Hematopoietic multipotent progenitor cell treated with erythropoietin and hydrocortisone succinate and interleukin-3 and kit ligand, for 17 days (in vitro differentiated cells): ENCODE results near the gene FSIP1.

ENCODE experiments used
- DNase-seq: peaks from one replicate; pipeline ENCODE4 v3.0.0-alpha.2; 2015; ENCODE audit warnings: low spot score

The FSIP1 gene

GRCh38 chr15:39792025-39792843 is 9.6 kb upstream of the FSIP1 start:
- DNase-seq = no peak

- no peak for DNase-seq
These were observed 7.1 kb upstream of the FSIP1 start for GRCh38 chr15:39789736-39790135.

GRCh38 chr15:39788800-39789565 is 6.3 kb upstream of the FSIP1 start:
- DNase-seq = no peak

GRCh38 chr15:39788108-39788507 is 5.5 kb upstream of the FSIP1 start:
- no peak for DNase-seq

- no peak for DNase-seq
These were observed 4.8 kb upstream of the FSIP1 start for GRCh38 chr15:39787479-39787878.

- peak; percentile 60 for DNase-seq
These were observed 3.9 kb upstream of the FSIP1 start for GRCh38 chr15:39786447-39787056.

DNA sequence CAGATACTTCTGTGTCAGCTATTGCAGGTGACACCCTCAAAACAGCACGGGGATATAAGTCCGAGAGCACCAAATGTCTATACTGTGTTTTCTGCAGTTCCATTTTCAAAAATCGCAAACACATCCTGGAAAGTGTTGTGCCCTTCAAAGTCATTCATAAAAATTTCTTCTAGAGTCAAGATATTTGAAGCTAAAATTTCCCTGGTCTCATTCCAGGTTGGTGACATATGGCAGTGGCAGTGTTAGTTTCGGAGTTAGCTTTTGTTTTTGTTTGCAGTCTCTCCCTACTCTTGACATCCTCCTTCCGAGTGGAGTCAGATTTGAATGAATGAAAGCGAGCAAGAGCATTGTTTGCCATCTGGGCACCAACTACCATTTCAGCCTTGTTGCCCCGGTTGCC is 3.2 kb upstream of the FSIP1 start:
- DNase-seq = no peak

DNA sequence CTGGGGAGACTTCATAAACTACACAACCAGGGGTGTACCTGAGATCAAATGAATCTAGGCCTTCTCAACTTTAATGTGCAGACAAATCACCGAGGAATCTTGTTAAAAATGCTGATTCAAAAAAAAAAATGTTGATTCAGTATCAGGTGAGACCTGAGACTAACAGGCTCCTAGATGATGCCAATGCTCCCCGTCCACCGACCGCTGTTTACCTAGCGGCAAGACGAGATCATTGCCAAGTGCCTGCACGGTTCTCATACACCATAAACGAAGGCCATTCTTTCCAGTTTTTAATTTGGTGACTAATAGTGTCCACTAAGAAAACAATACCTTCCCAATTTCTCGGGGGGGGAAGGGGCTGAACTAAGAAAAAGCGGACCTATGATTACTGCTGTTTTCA is 2.5 kb upstream of the FSIP1 start:
- no peak for DNase-seq

DNA sequence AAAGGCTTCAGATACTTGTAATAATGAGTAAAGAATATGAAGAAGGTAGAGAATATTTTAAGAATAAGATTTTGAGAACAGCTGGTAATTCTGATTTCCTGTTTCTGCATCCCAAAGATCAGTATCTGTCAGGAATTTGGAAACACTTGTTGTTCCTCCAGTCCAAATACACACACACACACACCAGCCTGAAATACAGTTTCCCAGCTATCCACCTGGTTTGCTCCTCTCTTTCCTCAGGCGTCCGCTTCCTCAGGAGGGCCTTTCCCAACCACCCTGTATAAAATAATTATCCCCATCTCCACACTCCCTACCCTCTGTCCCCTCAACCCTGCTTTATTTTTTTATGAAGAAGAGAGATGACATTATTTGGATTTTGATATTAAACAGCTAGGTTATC is 2.0 kb upstream of the FSIP1 start:
- no peak for DNase-seq

DNA sequence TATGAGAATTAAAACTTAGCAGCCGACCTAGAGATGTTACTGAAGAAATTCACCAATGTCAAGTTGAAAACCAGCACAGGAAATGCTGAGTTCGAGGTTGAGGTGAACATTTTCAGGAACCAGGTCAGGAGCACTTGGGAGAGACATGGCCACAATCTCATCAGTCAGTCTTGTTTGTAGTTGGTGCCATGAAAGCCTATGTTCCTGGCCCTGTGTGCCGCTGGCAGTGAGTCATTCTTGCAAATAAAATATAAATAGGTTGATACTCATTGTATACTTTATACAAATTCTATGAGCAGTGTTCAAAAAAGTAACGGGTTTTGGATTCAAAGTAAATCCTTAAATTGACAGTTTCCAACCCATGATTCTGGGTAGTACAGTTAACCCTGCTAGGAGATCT is 1.5 kb upstream of the FSIP1 start:
- DNase-seq = no peak

DNA sequence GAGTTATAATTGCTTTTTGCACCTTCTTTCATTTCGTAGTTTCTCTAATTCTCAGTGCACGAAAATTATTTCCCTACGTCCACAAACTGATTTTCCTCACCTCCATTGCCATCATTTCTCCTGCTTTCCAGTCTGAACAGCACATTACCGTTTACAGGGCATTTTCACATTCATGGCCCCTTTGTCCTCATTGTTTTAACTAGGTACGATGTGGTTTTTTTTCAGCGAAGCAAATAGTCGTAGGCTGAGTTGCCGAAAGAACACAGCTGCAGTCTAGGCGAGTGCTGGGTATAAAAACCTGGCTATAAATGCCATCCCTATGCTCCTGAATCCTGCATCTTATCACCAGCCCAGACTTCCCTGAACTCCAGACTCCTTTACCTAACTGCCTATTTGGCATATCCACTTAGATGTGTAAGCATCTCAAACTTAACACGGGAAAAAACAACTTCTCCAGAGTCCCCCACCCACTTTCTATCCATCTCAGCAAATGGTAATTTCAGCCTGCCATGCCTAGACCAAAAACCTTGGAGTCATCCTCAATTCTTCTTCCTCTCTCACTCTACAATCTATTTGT is 691 bp upstream of the FSIP1 start:
- DNase-seq = no peak

DNA sequence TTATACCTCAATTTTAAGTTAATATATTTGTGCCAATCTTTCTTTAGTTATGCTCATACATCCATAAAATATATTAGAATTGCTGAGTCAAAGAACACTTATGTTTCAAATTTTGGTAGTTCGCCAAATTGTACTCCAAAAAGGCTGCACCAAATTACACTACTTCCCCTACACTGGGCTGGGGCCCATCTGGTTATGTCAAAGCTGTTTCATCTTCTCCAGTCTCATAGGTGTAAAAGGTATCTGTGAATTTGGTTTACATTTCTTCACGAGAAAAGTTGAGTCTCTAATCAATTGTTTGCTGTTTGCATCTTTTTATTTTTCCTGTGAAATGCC is 706 bp downstream of the FSIP1 start:
- DNase-seq = no peak

- no peak for DNase-seq
These were observed 1.3 kb downstream of the FSIP1 start for GRCh38 chr15:39781147-39781966.

GRCh38 chr15:39778021-39778420 is 4.6 kb downstream of the FSIP1 start:
- no peak for DNase-seq

- no peak for DNase-seq
These were observed 5.1 kb downstream of the FSIP1 start for GRCh38 chr15:39777496-39777895.

DNA sequence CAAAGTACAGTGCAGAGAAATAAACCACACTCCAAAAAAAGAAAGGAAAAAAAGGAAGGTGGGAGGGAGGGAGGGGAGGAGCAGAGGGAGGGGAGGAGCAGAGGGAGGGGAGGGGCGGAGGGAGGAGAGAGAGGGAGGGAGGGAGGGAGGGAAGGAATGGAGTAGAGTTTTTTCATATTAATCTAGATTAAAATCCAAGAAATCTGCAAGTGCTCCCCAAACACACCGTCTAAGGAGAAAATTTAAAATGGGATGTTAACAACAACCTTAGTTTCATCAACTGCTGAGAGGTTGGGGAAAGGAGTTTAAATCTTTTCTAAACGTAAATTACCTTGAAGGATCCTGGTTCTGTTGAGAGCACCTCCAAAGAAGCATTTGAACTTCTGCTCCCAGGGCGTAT is 6.6 kb downstream of the FSIP1 start:
- no peak for DNase-seq

- DNase-seq = no peak
These were observed 7.9 kb downstream of the FSIP1 start for GRCh38 chr15:39774688-39775267.

DNA sequence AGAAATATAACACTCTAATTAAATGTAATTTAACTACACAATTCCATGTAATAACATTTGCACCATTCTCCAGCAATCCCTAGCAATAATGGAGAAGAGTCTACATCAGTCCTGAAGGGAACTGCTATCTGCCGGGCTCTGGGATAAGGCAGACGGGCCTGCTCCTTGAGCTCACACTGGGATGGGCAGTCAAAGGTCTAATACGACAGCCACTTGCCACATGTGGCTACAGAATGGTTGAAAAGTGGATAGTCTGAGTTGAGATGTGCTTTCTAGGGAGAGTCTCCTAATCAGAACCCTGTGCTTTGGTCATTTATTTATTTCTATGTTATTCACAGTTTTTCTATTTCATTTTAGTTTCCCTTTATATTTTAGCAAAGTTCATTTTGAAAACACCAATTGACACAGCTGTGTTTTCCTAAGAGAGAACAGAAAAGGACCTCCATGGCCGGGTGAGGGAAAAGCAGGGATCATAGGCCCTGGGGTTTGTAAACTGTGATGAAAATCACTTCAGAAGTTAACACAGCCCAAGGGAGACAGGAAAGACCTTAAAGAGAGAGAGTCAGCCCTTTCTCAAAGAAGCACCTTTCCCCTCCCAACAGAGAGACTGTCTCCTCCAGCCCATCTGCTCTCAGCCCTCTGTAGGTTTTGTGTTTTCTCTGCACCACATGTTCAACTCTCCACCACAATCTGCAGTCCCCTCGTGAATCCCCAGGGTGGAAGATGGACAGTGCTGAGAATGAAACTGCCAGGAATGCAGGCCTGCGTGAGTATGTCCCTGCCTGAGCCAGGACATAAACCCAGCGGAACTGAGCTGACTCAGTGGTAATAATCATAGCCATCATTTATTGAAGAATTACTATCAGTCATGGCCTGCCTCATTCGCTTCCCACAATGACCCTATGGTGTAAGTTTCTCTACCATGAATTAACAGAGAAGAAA is 11.6 kb downstream of the FSIP1 start:
- no peak for DNase-seq

GRCh38 chr15:39767921-39768320 is 14.7 kb downstream of the FSIP1 start:
- DNase-seq = no peak

DNA sequence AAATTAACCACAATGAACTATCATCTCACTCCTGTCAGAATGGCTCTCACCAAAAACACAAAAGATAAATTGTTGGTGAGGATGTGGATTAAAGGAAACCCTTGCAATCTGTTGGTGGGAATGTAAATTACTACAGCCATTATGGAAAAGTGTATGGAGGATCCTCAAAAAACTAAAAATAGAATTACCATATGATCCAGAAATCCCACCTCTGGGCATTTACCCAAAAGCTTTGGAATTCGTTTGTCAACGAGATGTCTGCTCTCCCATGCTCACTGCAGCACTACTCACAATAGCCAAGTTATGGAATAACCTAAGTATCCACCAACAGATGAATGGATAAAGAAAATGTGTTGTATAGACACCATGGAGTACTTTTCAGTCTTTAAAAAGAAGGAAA is 21.6 kb downstream of the FSIP1 start:
- no peak for DNase-seq
